ENCODE data around the gene SPATA20.

SPATA20 gene

DNA sequence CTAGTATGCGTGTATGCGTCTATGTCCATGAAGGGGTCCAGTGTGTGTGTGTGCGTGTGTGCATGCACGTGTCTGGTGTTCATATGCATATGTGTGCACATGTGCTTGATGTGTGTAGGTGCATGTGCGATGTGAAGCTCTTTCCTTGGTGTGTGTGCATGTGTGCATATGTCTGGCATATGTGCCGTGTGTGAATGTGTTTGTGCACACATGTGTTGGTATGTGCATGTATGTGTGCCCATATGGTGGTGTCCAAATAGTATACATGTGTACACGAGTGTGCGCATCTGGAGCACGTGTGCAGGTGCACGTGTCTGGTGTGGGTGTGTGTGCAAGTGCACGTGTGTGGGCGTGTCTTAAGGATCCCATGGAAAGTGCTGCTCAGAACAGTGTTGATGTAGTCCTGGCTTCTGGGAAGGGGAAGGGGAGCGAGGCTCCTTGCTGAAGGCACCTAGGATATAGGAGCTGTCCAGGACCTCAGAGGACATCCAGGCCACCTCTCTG, 30.5 kb downstream of the SPATA20 start:
- DNase-seq (ENCODE audit: low read depth, low spot score), result no peak

DNA sequence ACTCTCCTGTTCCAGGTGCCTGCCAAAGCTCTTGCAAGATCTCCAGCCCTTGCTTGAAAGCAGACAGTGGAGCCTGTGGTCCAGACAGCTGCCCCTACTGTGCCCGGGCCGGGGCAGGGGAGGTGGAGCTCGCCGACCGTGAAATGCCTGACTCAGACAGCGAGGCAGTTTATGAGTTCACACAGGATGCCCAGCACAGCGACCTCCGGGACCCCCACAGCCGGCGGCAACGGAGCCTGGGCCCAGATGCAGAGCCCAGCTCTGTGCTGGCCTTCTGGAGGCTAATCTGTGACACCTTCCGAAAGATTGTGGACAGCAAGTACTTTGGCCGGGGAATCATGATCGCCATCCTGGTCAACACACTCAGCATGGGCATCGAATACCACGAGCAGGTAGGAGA, 31.2 kb downstream of the SPATA20 start:
- no peak for DNase-seq (ENCODE audit: low read depth, low spot score)

DNA sequence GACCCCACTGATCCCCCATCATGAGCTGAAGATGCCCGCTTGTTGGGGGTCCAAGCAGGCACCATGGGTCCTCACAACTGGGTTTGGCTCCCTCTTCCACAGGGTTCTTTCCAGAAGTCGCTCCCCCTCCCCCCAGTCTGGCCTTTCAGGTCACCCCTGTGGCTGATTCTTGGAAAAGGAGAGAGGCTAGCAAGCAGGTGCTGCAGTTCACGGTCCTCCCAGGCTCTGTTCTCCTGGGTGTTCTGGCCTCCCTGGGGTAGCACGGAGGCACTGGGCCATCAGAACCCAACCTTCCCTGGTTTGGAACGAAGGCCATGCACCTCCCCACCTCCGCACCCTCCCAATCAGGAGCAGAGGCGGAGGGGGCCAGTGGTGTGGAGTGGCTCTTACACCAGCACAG, 32.4 kb downstream of the SPATA20 start:
- no peak for DNase-seq (ENCODE audit: low read depth, low spot score)

DNA sequence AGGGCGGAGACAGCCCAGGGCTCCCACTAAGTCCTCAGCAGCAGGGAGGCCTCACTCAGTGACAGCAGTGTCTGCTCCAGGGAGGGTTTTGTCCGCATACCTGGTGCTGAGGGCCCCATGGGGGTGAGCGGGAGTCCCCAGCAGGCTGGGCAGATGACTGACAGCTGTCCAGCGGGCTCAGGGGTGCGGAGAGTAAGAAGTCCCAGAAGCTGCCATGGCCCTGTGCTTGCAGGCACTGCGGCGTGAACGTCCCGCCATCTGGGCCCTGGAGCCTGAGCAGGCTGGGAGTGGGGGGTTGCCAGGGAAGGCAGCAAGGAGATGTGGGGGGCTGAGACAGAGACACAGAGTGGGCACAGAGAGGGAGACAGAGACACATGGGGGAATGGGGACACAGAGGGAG, 33.7 kb downstream of the SPATA20 start:
- DNase-seq (ENCODE audit: low read depth, low spot score), result no peak

DNA sequence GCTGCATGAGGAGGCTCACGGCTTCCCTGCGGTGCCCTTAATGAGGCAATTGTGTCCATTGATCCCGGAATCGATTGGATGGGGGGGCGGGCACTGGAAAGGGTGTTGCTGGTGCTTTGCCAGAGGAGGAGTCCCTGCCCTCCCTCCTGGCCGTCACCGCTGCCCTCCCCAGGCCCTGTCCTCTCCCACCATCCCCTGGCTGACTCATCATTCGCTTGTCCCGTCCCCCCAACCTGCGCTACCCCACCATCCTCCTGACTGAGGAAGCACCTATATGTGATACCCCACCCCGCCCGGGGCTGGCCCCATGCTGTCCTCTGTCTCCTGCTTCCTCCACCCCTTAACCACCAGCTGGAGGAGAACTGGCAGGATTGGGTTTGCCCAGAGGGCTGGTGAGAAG, 34.3 kb downstream of the SPATA20 start:
- no peak for DNase-seq (ENCODE audit: low read depth, low spot score)

DNA sequence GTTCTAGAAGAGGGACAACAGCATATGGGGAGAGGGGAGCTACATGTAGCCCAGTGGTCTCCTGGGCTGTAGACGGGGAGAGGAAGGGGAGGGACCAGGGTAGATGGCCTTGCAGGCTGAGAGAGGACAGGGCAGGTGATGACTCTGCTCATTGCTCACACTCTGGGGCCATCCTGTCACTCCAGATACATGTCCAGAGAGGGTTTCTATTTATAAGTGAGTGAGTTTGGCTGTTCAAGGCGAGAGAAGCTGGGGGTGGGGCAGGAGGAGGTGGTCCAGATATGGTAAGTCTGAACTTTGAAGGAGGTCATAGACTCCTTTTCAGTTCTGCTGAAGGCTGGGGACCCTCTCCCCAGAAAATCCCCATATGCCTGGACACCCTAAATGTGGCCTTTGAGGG, 35.8 kb downstream of the SPATA20 start:
- DNase-seq (ENCODE audit: low read depth, low spot score), result no peak

DNA sequence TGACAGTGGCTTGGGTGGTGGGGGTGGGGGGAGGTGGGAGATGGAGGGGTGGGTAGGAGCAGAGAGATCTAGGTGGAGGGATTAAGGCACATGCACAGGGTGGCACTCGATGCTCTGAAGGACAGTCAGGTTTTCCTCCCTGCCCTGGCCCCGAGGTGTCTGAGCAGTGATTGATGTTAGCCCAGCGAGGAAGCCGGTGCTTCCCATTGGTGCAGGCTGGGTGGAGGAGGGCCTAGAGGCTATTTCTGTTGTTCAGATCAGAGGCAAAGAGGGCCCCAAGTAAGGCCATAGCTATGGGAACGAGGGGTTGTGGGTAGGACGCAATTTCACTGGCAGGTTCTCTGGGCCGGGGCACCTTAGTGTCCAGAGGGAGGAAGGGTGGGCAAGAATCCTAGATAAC, 36.7 kb downstream of the SPATA20 start:
- DNase-seq (ENCODE audit: low read depth, low spot score), result no peak

DNA sequence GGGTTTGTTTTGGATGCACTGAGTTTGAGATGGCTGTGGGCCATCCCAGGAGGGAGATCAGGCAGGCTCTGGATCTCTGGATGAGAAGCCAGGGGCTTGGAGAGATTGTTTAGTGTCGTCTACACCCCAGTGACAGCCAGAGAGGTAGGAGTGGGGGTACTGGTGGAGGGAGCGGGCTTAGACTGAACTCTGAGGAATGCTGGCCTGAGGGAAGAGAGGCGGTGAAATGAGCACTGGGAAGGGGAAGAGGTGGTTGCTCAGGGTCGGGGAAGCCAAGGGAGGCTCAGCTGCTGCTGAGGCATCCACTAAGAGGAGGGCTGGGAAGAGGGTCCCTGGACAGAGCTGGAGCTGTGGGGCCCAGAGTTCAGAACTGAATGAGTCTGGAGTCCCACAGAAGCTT, 37.1 kb downstream of the SPATA20 start:
- DNase-seq (ENCODE audit: low read depth, low spot score), result no peak

DNA sequence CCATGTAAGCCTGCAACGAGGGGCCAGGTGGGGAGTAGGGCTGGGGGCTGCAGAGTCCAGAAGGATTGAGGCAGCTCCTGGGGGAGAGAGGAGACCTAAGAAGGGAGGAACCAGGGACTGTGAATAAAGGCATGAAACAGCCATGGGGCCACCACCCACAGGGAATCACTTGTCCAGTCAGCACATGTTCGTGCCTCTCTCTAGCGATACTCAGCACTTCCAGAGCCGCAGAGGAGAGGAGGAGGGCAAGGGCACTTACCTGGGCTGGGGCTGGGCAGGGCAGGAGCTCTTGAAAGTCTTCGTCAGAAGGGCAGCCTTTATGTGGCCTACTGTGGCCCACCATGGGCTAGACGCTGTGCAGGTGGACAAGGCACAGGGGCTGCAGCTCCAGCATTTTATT, 37.8 kb downstream of the SPATA20 start:
- no peak for DNase-seq (ENCODE audit: low read depth, low spot score)

DNA sequence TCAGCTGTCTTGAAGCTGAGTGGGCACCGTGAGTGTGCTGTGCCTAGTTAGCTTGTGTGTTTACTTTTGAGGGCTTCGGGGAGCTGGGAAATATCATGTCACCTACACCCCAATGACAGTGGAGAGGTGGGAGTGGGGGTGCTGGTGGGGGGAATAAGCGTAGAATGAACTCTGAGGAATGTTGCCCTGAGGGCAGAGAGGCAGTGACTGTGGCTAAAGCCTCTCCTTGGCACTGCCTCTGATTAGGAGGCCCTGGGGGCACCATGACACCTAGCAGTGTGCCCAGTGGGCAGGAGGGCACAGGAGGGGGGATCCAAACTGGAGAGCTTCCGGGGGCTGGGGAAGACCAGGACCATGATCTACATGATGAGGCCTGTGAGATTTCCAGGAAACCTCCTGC, 38.4 kb downstream of the SPATA20 start:
- DNase-seq (ENCODE audit: low read depth, low spot score), result no peak

DNA sequence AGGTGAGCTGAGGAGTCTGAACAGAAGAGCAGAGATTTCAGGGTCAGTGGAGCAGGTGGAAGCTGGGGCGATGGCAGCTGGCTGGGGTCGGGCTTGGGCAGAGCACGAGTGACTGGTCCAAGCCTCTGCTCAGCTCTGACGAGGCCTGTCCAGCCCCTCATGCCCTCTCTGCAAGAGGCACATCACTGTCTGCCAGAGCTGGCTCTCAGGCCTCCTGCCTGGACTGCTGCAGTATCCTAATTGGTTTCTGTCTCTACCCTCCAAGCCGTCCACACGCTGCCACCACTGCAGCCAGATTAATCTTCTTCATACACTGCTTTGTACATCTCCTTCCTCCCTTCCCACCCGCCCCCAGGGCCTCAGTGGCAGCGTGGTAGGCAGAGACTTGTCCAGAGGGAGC, 38.9 kb downstream of the SPATA20 start:
- no peak for DNase-seq (ENCODE audit: low read depth, low spot score)

DNA sequence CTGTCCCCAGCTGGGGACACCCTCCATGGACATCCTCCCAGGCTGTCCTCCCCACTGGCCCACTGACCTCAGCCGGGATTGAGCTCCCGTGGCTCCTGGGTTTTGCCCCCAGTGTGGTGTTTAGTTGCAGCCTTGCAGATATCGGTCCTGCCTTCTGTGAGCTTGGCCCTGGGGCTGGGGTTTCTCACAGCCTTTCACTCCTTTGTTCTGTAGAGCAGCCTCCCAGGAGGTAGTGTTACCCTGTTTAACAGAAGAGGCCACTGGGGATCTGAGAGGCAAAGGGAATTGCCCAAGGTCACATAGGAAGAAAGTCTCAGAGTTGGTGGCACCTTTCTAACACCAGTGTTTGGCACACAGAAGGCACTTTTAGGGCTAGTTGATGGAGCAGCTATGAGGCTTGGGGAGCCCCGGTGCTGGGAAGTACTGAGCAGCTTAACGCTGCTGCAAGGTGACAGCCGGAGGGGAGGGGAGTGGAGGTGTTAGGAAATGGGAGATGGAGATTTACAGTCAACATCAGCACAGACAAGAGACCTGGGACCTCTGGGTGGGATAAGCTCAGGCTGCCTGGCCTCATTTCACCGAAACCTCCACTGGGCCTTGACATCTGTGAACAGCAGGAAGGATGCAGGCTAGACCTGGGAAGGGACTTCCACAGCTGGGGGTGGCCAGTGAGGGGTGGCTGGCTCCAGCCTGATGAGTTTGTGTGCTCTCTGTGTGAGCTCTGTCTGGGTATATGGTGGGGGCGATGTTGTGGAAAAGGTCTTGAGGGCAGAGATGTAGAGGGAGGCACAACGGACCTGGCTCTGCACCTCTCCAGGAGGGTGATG, 39.7 kb downstream of the SPATA20 start:
- DNase-seq (ENCODE audit: low read depth, low spot score), result no peak

DNA sequence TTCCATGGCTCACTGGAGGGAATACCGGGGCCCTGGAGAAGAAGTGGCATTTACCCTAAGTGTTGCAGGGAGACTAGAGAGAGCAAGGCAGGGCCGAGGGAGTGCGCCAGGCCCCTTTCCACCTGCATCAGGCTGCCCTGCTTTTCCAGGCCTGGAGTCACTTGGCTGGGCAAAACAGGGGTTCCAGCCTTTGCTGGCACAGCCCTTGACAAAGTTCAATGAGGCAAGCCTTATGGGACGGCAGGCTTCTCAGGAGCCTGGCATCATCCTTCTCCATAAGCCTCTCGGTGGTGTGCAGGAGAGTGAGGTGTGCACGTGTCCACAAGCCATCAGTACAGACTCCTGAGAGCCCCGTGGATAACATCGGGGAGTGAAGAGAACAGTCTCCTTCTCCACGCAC, 40.6 kb downstream of the SPATA20 start:
- no peak for DNase-seq (ENCODE audit: low read depth, low spot score)

DNA sequence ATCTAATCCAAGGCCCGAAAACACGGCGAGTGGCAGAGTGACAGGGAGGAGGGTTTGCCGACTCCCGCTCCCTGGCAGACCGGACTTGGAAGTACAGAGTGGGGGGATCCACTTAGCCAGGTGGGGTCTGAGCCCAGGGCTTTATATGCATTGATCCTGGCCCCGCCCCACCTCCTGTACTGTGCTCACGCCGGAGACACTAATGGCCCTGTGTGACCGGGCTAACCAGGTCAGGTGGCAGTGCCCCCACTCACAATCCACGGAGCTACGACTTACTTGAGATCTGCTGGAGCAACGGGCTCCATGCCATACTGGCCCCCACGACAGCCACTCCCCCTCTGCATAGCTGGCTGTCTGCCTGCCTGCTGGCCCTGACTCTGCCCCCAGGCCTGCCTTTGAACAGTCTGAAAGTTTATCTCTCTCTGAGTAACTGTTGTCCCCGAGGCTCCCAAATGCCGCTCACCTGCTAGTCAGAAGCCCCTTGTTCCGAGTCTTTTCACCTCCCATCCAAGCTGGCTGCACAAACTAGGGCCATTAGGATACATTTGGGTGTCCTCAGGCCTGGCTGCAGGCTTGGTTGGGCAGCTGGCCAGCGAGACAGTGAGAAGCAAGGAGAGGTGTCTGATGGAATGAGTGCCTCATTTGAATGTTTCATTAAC, 41.5 kb downstream of the SPATA20 start:
- DNase-seq (ENCODE audit: low read depth, low spot score), result no peak

DNA sequence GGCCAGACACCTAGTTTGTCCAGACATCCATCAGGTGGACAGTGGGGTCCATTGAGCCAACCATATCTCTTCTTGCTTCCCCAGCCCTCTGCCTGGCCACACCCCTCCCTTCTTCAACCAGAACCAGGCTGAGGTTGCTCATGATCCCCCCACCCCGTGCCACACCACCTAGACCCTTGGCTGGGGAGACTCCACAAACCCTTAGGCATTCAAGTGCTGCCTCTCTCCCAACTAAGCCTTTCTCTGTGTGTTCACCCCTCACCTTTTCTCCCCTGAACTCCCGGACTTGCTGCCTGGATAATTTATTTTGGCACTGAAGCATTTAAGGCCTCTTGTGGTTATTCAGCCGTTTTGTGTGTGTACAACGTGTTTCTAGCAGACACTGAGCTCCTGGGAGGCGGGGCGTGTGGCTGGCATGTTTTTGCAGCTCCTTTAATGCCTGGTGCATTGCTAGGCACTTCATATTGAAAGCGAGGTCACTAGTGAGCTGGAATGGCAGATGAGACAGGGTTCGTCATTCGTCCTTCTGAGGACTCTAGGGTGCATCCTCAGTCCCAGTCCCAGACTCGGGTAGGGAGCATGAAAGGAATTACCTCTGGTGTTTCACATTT, 42.2 kb downstream of the SPATA20 start:
- DNase-seq (ENCODE audit: low read depth, low spot score), result no peak

DNA sequence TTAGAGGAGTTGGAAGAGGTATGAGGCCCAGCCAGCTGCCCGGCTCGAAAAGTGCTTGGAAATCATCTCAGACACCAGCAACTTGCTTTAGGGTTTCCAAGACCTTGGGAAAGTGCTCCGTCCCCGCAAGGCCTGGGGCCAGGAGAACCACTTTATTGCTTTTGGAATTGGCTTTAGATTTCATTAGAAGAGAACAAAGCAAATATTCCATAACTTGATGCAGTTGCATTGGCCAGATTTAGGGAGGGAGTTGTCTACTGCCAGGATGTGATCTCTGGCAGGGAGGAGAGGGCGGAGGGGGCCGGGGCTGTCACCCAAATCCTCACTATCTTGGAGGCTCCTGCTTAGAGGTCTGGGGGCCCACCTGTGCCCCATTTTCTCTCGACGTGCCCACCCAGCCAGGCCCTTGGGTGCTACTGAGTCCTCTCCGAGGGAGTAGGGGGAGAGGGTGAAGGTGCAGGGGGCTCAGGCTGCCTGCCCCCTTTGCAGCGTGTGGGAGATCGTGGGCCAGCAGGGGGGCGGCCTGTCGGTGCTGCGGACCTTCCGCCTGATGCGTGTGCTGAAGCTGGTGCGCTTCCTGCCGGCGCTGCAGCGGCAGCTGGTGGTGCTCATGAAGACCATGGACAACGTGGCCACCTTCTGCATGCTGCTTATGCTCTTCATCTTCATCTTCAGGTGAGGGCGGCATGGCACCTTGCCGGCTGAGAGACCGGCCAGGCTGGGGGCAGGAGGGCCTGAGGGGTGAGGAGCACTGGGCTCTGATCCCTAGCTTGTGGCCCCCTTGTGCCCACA, 44.2 kb downstream of the SPATA20 start:
- DNase-seq (ENCODE audit: low read depth, low spot score), result no peak

DNA sequence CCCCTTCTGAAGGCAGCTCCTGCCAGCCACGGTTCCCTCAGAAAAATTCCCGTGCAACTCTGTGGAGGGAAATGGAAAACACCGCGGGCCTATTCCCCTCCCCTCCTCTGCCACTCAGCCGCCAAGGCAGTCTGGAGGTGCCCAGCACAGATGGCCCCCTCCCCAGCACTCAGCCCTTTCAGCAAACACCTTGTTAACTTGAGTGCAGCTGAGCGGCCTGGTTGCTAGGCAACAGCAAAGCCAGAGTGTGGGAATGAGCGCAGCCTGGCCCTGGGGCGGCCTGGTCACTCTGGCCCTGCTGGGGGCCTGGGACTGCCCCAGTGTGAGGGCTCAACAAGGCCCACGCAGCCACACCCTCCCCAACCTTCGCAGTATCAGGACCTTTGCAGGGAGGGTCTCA, 46.3 kb downstream of the SPATA20 start:
- no peak for DNase-seq (ENCODE audit: low read depth, low spot score)

DNA sequence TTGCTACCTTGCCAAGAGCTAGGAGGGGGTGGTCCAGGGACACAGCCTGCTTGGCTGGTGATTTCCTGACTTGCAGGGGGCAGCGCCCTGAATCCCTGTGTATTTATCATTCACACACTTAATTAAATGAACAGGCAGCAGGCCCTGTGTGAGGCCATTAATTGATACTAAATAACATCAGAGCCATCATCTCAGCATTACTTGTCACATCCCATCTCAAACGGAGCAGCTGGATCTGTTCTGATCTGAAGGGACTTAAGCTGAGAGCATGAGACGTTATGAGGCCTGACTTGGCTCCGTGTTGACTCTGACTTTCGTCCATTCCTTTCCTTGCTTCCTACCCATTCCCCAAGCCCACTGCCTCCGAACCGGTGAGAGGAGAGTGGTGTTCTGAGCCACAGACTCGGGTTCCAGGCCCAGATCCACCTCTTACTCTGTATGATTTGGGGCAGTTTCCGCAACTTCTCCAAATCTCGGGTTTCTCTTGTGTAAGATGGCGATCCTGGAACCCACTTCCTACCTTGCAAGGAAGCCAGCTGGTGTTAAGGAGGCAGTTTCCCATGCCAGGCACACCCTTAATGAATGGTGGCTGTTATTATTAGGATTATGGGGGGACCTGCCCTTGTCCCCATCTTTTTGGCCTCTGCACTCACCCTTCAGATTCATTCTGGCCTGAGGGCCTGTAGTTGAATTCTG, 47.3 kb downstream of the SPATA20 start:
- DNase-seq (ENCODE audit: low read depth, low spot score), result no peak

DNA sequence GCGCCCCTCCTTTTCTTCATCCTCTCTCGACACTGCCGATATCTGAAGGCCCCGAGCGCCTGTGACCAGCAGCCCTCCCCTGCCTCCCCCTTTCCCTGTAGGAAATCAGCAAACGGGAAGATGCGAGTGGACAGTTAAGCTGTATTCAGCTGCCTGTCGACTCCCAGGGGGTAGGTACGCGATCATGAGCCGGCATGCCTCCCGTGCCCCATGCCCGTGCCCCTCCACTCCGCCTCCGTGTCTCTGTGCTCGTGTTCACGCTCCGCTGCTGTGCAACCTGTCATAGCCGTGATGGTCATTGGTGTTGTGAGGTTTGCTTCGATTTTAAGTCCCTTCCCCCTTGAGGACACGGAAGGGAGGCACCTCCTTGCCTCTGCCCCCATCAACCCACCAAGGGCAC, 47.9 kb downstream of the SPATA20 start:
- no peak for DNase-seq (ENCODE audit: low read depth, low spot score)

DNA sequence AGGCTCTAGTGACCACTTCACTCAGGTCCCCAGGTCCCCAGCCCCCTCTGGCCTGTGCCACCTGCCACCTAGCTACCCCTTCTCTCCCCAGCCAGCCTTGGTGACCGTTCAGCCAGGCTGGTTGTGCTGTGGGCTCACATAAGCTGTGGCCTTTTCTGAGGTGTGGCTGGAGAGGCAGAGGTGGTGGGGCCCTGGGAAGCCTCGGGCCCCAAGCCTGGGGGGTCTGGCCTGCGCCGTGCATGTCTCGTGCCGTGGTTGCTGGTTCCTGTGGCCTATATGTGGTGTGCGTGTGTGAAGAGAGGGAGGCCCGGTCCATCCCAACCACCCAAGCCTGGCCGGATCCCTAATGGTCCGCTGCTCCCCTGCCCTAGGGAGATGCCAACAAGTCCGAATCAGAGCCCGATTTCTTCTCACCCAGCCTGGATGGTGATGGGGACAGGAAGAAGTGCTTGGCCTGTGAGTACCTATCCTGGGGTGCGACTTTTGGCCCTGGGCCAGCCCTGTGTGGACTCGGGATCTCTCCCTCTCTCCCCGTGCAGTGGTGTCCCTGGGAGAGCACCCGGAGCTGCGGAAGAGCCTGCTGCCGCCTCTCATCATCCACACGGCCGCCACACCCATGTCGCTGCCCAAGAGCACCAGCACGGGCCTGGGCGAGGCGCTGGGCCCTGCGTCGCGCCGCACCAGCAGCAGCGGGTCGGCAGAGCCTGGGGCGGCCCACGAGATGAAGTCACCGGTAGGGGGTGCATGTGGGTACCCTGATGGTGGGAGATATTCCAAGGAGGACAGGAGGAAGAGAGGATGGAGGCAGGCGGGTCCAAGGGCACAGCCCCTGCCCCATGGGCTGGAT, 49.4 kb downstream of the SPATA20 start:
- DNase-seq (ENCODE audit: low read depth, low spot score), result no peak

All from activated naive CD8-positive, alpha-beta T cell treated with anti-CD3 and anti-CD28 coated beads, Interleukin-2, amount 50 U/mL, for 16 hours (primary cell).